ENCODE results near the gene PRKCQ. TPM values are rescaled to one million over a fixed set of nuclear protein-coding genes. Genes with fewer than 3 reads are reported as not detected.

Gene PRKCQ
- total and polyA plus RNA-seq, 2 of the 4 experiments (the other 2 are of a cell fraction), result under 0.01 to 0.03 TPM

DNA sequence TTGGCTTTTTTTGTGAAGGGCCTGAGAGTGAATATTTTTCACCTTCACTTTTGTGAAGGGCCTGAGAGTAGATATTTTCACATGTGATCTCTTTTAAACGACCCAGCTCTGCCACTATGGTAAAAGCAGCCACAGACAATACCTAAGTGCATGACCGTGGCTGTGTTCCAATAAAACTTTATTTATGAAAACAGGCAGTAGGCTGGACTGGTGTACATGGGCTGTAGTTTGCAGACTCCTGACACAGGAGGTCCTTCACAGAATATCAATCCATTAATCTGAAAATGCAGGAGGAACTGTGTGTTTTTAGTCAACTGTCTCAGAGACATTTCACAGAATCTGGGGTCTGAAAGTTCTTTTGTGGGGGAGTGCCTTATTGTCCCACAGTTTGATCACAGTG is 186.9 kb downstream of the PRKCQ start:
- in situ Hi-C loops (cut with MboI; ENCODE audit: low sequenced_read_pairs), result loop anchor here (10.0 kb wide), 1 partner anchor 168 kb away; no protein-coding TSS in a partner anchor
- no CpG with 5 or more reads among the region's 2 CpGs for WGBS, 2 experiments (ENCODE audit: extremely low coverage in 2 of 2, insufficient read length in 1 of 2)

More for the DNA sequence above, 186.9 kb downstream of the PRKCQ start:
- Histone ChIP-seq H2BK15ac (ENCODE audit: low read depth, low read length) (no peak overlapping the region), H3K18ac (ENCODE audit: low read depth, low read length) (no peak overlapping the region), H3K9me3 (ENCODE audit: control insufficient read depth, insufficient read depth, low read length) (peaks cover 13% of the 10 kb centered on the region), H3K4me1 (ENCODE audit: control insufficient read depth, insufficient read depth, low read length) (peaks cover 4% of the 10 kb centered on the region), H4K5ac (ENCODE audit: low read depth, low read length) (no peak overlapping the region), H2BK5ac (ENCODE audit: low read depth, low read length, poor library complexity, severe bottlenecking) (no peak overlapping the region), H4K8ac (ENCODE audit: low read depth in 2 of 2, low read length in 2 of 2) (no peak overlapping the region), H2BK120ac (ENCODE audit: low read depth, low read length) (no peak overlapping the region), H3K4ac (ENCODE audit: low read depth, low read length) (no peak overlapping the region), H3K4me3 (ENCODE audit: insufficient read depth, low read depth, low read length) (no peak overlapping the region), H2AFZ (replicated peaks; ENCODE audit: low read length, poor library complexity) (no peak overlapping the region), H3K4me2 (ENCODE audit: low read depth, low read length) (no peak overlapping the region), H3K27ac (ENCODE audit: insufficient read depth, low read length) (no peak overlapping the region), H2BK20ac (ENCODE audit: low read depth, low read length) (no peak overlapping the region), H2AK9ac (replicated peaks; ENCODE audit: low read depth, low read length, poor library complexity) (no peak overlapping the region), H3K23ac (ENCODE audit: low read depth, low read length) (no peak overlapping the region), H3K14ac (replicated peaks; ENCODE audit: low read depth, low read length) (no peak overlapping the region), H2AK5ac (ENCODE audit: low read depth, low read length) (no peak overlapping the region), H3K9me1 (ENCODE audit: insufficient read depth, low read length) (peaks cover 3% of the 10 kb centered on the region; the same call in 1 of the 2 replicates), H3K27me3 (ENCODE audit: control insufficient read depth, insufficient read depth, low read length) (no peaks in the 10 kb centered on the region), H3K36me3 (ENCODE audit: control insufficient read depth, insufficient read depth, low read length) (no peaks in the 10 kb centered on the region), H3K56ac (ENCODE audit: extremely low read depth, insufficient read depth, low read length) (no peak overlapping the region), H3K79me1 (ENCODE audit: low read depth in 1 of 2, low read length in 2 of 2) (no peaks in the 10 kb centered on the region), H4K20me1 (ENCODE audit: insufficient read depth, low read length) (no peaks in the 10 kb centered on the region), H3K9ac (ENCODE audit: low read depth, low read length) (no peak overlapping the region), H4K91ac (ENCODE audit: insufficient read depth, low read depth, low read length) (no peak overlapping the region)
- DNase-seq (no peak), ATAC-seq (ENCODE audit: low read depth) (no peak)
- intact Hi-C loops (cut with micrococcal nuclease) (loop anchor here (10.0 kb wide), 1 partner anchor 148 kb away; no protein-coding TSS in a partner anchor), dilution Hi-C loops (cut with HindIII; ENCODE audit: low sequenced_read_pairs, unreplicated experiment) (no loop called here)
- BruUV-seq (replicated peaks), result no TSS peak
- POLR2A ChIA-PET (ENCODE audit: unreplicated experiment), result no interaction called here
- CTCF ChIA-PET, result no interaction called here
- TF ChIP-seq, protein P1, sequence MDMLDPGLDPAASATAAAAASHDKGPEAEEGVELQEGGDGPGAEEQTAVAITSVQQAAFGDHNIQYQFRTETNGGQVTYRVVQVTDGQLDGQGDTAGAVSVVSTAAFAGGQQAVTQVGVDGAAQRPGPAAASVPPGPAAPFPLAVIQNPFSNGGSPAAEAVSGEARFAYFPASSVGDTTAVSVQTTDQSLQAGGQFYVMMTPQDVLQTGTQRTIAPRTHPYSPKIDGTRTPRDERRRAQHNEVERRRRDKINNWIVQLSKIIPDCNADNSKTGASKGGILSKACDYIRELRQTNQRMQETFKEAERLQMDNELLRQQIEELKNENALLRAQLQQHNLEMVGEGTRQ (IDR thresholded peaks at IDR 0.05; ENCODE audit: low read depth, low read length), result no peak
- TF ChIP-seq CHD1 (IDR thresholded peaks at IDR 0.05; ENCODE audit: low read depth, low read length) (no peak), RCOR1 (IDR thresholded peaks at IDR 0.05; ENCODE audit: insufficient replicate concordance, low read length) (no peak), NFE2L2 (IDR thresholded peaks at IDR 0.05; ENCODE audit: low read depth, low read length) (no peak), CEBPB (IDR thresholded peaks at IDR 0.05; ENCODE audit: low read depth, low read length) (no peak), MXI1 (IDR thresholded peaks at IDR 0.05; ENCODE audit: borderline replicate concordance, low read depth, low read length) (no peak), POLR2A (IDR thresholded peaks at IDR 0.05; ENCODE audit: low read depth, low read length) (no peak), MAZ (IDR thresholded peaks at IDR 0.05; ENCODE audit: borderline replicate concordance, low read depth, low read length) (no peak), MAFK (IDR thresholded peaks at IDR 0.05; ENCODE audit: low read depth, low read length) (no peak), RAD21 (IDR thresholded peaks at IDR 0.05; ENCODE audit: low read length) (no peak), RFX5 (IDR thresholded peaks at IDR 0.05; ENCODE audit: low read depth, low read length) (no peak), BHLHE40 (IDR thresholded peaks at IDR 0.05; ENCODE audit: low read depth, low read length) (no peak), SMC3 (IDR thresholded peaks at IDR 0.05; ENCODE audit: low read depth, low read length) (no peak), FOS (IDR thresholded peaks at IDR 0.05; ENCODE audit: low read depth, low read length) (no peak)
- TF ChIP-seq, protein P2, sequence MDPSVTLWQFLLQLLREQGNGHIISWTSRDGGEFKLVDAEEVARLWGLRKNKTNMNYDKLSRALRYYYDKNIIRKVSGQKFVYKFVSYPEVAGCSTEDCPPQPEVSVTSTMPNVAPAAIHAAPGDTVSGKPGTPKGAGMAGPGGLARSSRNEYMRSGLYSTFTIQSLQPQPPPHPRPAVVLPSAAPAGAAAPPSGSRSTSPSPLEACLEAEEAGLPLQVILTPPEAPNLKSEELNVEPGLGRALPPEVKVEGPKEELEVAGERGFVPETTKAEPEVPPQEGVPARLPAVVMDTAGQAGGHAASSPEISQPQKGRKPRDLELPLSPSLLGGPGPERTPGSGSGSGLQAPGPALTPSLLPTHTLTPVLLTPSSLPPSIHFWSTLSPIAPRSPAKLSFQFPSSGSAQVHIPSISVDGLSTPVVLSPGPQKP (IDR thresholded peaks at IDR 0.05; ENCODE audit: borderline replicate concordance, low read depth, low read length), result no peak
- TF ChIP-seq, protein P3, sequence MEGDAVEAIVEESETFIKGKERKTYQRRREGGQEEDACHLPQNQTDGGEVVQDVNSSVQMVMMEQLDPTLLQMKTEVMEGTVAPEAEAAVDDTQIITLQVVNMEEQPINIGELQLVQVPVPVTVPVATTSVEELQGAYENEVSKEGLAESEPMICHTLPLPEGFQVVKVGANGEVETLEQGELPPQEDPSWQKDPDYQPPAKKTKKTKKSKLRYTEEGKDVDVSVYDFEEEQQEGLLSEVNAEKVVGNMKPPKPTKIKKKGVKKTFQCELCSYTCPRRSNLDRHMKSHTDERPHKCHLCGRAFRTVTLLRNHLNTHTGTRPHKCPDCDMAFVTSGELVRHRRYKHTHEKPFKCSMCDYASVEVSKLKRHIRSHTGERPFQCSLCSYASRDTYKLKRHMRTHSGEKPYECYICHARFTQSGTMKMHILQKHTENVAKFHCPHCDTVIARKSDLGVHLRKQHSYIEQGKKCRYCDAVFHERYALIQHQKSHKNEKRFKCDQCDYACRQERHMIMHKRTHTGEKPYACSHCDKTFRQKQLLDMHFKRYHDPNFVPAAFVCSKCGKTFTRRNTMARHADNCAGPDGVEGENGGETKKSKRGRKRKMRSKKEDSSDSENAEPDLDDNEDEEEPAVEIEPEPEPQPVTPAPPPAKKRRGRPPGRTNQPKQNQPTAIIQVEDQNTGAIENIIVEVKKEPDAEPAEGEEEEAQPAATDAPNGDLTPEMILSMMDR (conservative IDR thresholded peaks at IDR 0.05; ENCODE audit: low read depth, low read length), result no peak
